Caco-2 (cell line): ENCODE data around the gene IKZF1. TPM values are rescaled to one million over a fixed set of nuclear protein-coding genes. Genes with fewer than 3 reads are reported as not detected.

Source experiments
- BruUV-seq: library from RNA; stranded (reverse); fragments of 400-500 nt; replicated peaks from 2 replicates; lab custom pipeline; 2021; lab: Mats Ljungman, UMichigan
- CTCF ChIA-PET: fragments of 300-600 bp; sonication (Branson Sonifier 250); formaldehyde crosslinking; loops from one replicate; lab custom pipeline; 2022; ENCODE audit warnings: antibody characterized with exemption; lab: Charles Lee
- POLR2A ChIA-PET: fragments of 300-600 bp; sonication (Branson Sonifier 250); formaldehyde crosslinking; loops from one replicate; lab custom pipeline; 2022; ENCODE audit warnings: antibody characterized with exemption; lab: Charles Lee
- DNase-seq, 2 experiments: peaks; one replicate each; pipeline versions ENCODE4 v3.0.0 to v3.0.0-alpha.2; 2020 to 2022
- H3K27me3 ChIP-seq: replicated peaks from 2 replicates; pipeline ENCODE4 v1.6.0; 2011; ENCODE audit warnings: low read length; ENCODE audit not compliant: control insufficient read depth, insufficient read depth
- H3K36me3 ChIP-seq: 2 replicates; pipeline ENCODE4 v1.5.1; 2011; ENCODE audit warnings: low read length; ENCODE audit not compliant: control insufficient read depth, insufficient read depth
- H3K4me1 ChIP-seq: fragments of 250-450 bp; sonication (Bioruptor Pico); 2 replicates; pipeline ENCODE4 v1.5.1; 2020; ENCODE audit warnings: mild to moderate bottlenecking
- H3K4me3 ChIP-seq: 2 replicates; pipeline ENCODE4 v1.5.1; 2011; ENCODE audit warnings: low read depth, mild to moderate bottlenecking, control low read depth, low read length
- H3K9me3 ChIP-seq: fragments of 250-450 bp; sonication (Bioruptor Pico); 2 replicates; pipeline ENCODE4 v1.5.1; 2020; ENCODE audit warnings: mild to moderate bottlenecking, moderate library complexity
- H3K27ac Mint-ChIP-seq: one replicate; pipeline ENCODE4 v1.8.0; 2022; ENCODE audit warnings: mixed read lengths; ENCODE audit not compliant: unreplicated experiment
- H3K27me3 Mint-ChIP-seq: one replicate; pipeline ENCODE4 v1.8.0; 2022; ENCODE audit warnings: mixed read lengths; ENCODE audit not compliant: insufficient read depth, unreplicated experiment
- H3K36me3 Mint-ChIP-seq: one replicate; pipeline ENCODE4 v1.8.0; 2022; ENCODE audit warnings: mild to moderate bottlenecking, mixed read lengths; ENCODE audit not compliant: insufficient read depth, unreplicated experiment
- H3K4me1 Mint-ChIP-seq: one replicate; pipeline ENCODE4 v1.8.0; 2022; ENCODE audit warnings: low read depth, mixed read lengths; ENCODE audit not compliant: unreplicated experiment
- H3K4me3 Mint-ChIP-seq: one replicate; pipeline ENCODE4 v1.8.0; 2022; ENCODE audit warnings: mild to moderate bottlenecking, moderate library complexity, mixed read lengths; ENCODE audit not compliant: unreplicated experiment
- H3K9me3 Mint-ChIP-seq: one replicate; pipeline ENCODE4 v1.8.0; 2022; ENCODE audit warnings: mixed read lengths; ENCODE audit not compliant: unreplicated experiment
- CTCF ChIP-seq, 2 experiments: fragments of 200-600 bp in 1 of 2; IDR thresholded peaks; 1 replicate in 1 of 2; 2 replicates in 1 of 2; pipeline versions ENCODE4 v1.5.1 to v1.8.0; 2011 to 2022; ENCODE audit warnings: antibody characterized with exemption in 1 of 2, control low read depth in 1 of 2, inconsistent platforms in 1 of 2, low read depth in 1 of 2, low read length in 1 of 2, mild to moderate bottlenecking in 1 of 2, moderate library complexity in 1 of 2; ENCODE audit not compliant: insufficient read depth in 1 of 2, severe bottlenecking in 1 of 2, unreplicated experiment in 1 of 2
- intact Hi-C: fragments of 100-400 bp; cut with micrococcal nuclease; formaldehyde crosslinking; loops from one replicate; pipeline ENCODE4 v1.10.0; 2022; ENCODE audit not compliant: unreplicated experiment
- total RNA-seq: library from RNA; stranded (reverse); gene quantifications from 2 replicates; pipeline ENCODE4 v1.2.3, GENCODE V29; 2022

The IKZF1 gene
- total RNA-seq, 1 experiment from 2014 or later: not detected

GRCh38 chr7:50273301-50273700, 31.2 kb upstream of the IKZF1 start:
- no peaks in the 10 kb centered on the region for H3K9me3 ChIP-seq
- H3K27me3 ChIP-seq: no peaks in the 10 kb centered on the region
- no peak for DNase-seq
- Mint-ChIP-seq H3K36me3 (no peaks in the 10 kb centered on the region), H3K4me3 (no peak overlapping the region), H3K27ac (no peak overlapping the region), H3K4me1 (no peaks in the 10 kb centered on the region), H3K9me3 (no peaks in the 10 kb centered on the region), H3K27me3 (peaks cover 19% of the 10 kb centered on the region)
- H3K4me1 ChIP-seq: no peaks in the 10 kb centered on the region
- ChIA-PET CTCF (no interaction called here), POLR2A (no interaction called here)
- intact Hi-C loops: no loop called here
- TF ChIP-seq CTCF (IDR thresholded peaks at IDR 0.05; ENCODE audit: insufficient read depth in 1 of 2, low read depth in 1 of 2, low read length in 1 of 2, severe bottlenecking in 1 of 2, unreplicated experiment in 1 of 2): no peak
- no peak overlapping the region for H3K4me3 ChIP-seq
- no TSS peak for BruUV-seq
- no peaks in the 10 kb centered on the region for H3K36me3 ChIP-seq

- Mint-ChIP-seq H3K27me3 (peaks cover 21% of the 10 kb centered on the region), H3K4me1 (no peaks in the 10 kb centered on the region), H3K9me3 (no peaks in the 10 kb centered on the region), H3K36me3 (no peaks in the 10 kb centered on the region), H3K27ac (no peak overlapping the region), H3K4me3 (no peak overlapping the region)
- no peaks in the 10 kb centered on the region for H3K36me3 ChIP-seq
- TF ChIP-seq CTCF (IDR thresholded peaks at IDR 0.05; ENCODE audit: insufficient read depth in 1 of 2, low read depth in 1 of 2, low read length in 1 of 2, severe bottlenecking in 1 of 2, unreplicated experiment in 1 of 2): no peak
- no peak overlapping the region for H3K4me3 ChIP-seq
- POLR2A ChIA-PET: no interaction called here
- DNase-seq: no peak
- no TSS peak for BruUV-seq
- no peaks in the 10 kb centered on the region for H3K9me3 ChIP-seq
- no peaks in the 10 kb centered on the region for H3K27me3 ChIP-seq
- intact Hi-C loops: no loop called here
- no peaks in the 10 kb centered on the region for H3K4me1 ChIP-seq
- CTCF ChIA-PET: no interaction called here
These were observed 30.6 kb upstream of the IKZF1 start for GRCh38 chr7:50273870-50274269.

- no TSS peak for BruUV-seq
- Mint-ChIP-seq H3K9me3 (no peaks in the 10 kb centered on the region), H3K36me3 (no peaks in the 10 kb centered on the region), H3K4me1 (no peaks in the 10 kb centered on the region), H3K4me3 (no peak overlapping the region), H3K27me3 (peaks cover 25% of the 10 kb centered on the region), H3K27ac (no peak overlapping the region)
- ChIA-PET POLR2A (no interaction called here), CTCF (no interaction called here)
- TF ChIP-seq CTCF (IDR thresholded peaks at IDR 0.05; ENCODE audit: insufficient read depth in 1 of 2, low read depth in 1 of 2, low read length in 1 of 2, severe bottlenecking in 1 of 2, unreplicated experiment in 1 of 2): no peak
- no peak for DNase-seq
- intact Hi-C loops: no loop called here
- H3K4me3 ChIP-seq: no peak overlapping the region
- H3K36me3 ChIP-seq: no peaks in the 10 kb centered on the region
- no peaks in the 10 kb centered on the region for H3K4me1 ChIP-seq
- H3K27me3 ChIP-seq: no peaks in the 10 kb centered on the region
- no peaks in the 10 kb centered on the region for H3K9me3 ChIP-seq
These were observed 30.2 kb upstream of the IKZF1 start for GRCh38 chr7:50274361-50274760.
